NCI-H524 (cell line): ENCODE measurements around the gene ACOT7.
A peak's percentile ranks its signal among the peaks of the same experiment; 100 is the strongest.

Source experiments
- DNase-seq, 2 experiments: peaks; one replicate each; lab custom pipeline; 2025; lab: John Stamatoyannopoulos, UW

The ACOT7 gene

GRCh38 chr1:6271006-6271405, 122.6 kb downstream of the ACOT7 start:
- no peak for DNase-seq

- no peak for DNase-seq
These were observed 123.2 kb downstream of the ACOT7 start for GRCh38 chr1:6270401-6270800.

- DNase-seq, result peak; percentile 83 to 88
These were observed 123.7 kb downstream of the ACOT7 start for GRCh38 chr1:6269720-6270400.

- DNase-seq, result no peak
These were observed 124.3 kb downstream of the ACOT7 start for GRCh38 chr1:6269296-6269695.

GRCh38 chr1:6268415-6268814, 125.2 kb downstream of the ACOT7 start:
- no peak for DNase-seq

- DNase-seq, result no peak
These were observed 125.8 kb downstream of the ACOT7 start for GRCh38 chr1:6267686-6268322.

GRCh38 chr1:6266641-6267040, 126.9 kb downstream of the ACOT7 start:
- DNase-seq, result no peak

GRCh38 chr1:6265151-6265550, 128.4 kb downstream of the ACOT7 start:
- peak in 1 of 2 experiments; percentile 76 for DNase-seq

GRCh38 chr1:6263716-6264115, 129.9 kb downstream of the ACOT7 start:
- no peak for DNase-seq

GRCh38 chr1:6262555-6263420, 130.8 kb downstream of the ACOT7 start:
- no peak for DNase-seq

- peak; percentile 69 to 74 for DNase-seq
These were observed 132.0 kb downstream of the ACOT7 start for GRCh38 chr1:6261615-6261995.

- peak in 1 of 2 experiments; percentile 47 for DNase-seq
These were observed 132.5 kb downstream of the ACOT7 start, which contains the start of gene GPR153 for GRCh38 chr1:6260961-6261614. Gene GPR153, minus strand, starts transcription at chr1:6261098. Its CDS starts 6,193 bp downstream, at chr1:6254905.

GRCh38 chr1:6260433-6260934, 133.1 kb downstream of the ACOT7 start:
- no peak for DNase-seq

GRCh38 chr1:6259491-6260362, 133.8 kb downstream of the ACOT7 start:
- DNase-seq, result peak; percentile 24 to 31

- no peak for DNase-seq
These were observed 134.9 kb downstream of the ACOT7 start for GRCh38 chr1:6258675-6259074.

GRCh38 chr1:6257541-6258069, 136.0 kb downstream of the ACOT7 start:
- DNase-seq, result no peak

- DNase-seq, result no peak
These were observed 136.9 kb downstream of the ACOT7 start for GRCh38 chr1:6256645-6257044.

- DNase-seq, result no peak
These were observed 138.9 kb downstream of the ACOT7 start for GRCh38 chr1:6254691-6255090.

- DNase-seq, result no peak
These were observed 140.2 kb downstream of the ACOT7 start for GRCh38 chr1:6253380-6253779.

- no peak for DNase-seq
These were observed 141.2 kb downstream of the ACOT7 start for GRCh38 chr1:6252374-6252710.
